ENCODE measurements around the gene VCX2.
"Not testable (repeated sequence)": the region's sequence is repeated elsewhere in the genome, so short reads cannot be mapped to it uniquely, and the experiment has no call there.

Gene VCX2

DNA sequence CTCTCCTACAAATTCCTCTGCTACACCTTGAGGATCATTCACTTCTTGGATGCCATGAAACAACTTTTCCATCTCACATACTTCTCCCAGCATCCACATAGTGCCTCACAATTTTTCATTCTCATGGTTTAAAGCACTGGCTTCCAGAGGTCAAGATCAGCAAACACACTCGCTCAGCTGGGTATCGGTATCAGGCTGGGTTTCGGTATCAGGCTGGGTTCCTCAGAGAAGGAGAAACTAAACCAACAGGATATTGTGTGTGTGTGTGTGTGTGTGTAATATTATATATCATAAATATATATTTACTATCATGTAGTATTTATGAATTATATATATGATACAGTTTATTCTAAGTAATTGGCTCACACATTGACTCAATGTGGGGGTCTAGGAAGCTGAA lies at the start of gene VCX2:
Gene VCX2, minus strand, starts transcription at position 99 of the 400 bp plus-strand sequence. CDS start 624 bp downstream, outside the sequence.
- in situ Hi-C loops (cut with HindIII; ENCODE audit: low sequenced_read_pairs) = not testable (repeated sequence)

DNA sequence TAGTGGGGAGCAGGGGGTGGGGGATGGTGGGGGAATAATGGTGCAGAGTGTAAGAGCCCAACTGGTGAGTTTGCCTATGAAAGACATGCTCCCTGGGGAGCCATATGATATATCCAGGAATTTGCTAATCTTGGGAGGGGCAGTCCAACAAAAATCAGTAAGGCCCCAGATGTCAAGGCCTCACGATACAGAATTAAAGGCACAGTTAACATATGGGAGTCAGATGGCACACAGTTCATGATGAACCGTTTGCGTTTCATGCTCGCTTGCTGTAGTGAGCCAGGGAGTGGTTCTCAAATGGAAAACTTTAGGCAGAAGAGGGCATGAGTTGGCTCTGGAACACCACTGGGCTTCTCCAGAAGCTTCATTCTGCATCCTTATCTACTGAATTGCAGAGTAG lies 33.9 kb upstream of the VCX2 start:
- in situ Hi-C loops (cut with HindIII; ENCODE audit: low sequenced_read_pairs) = no loop called here

DNA sequence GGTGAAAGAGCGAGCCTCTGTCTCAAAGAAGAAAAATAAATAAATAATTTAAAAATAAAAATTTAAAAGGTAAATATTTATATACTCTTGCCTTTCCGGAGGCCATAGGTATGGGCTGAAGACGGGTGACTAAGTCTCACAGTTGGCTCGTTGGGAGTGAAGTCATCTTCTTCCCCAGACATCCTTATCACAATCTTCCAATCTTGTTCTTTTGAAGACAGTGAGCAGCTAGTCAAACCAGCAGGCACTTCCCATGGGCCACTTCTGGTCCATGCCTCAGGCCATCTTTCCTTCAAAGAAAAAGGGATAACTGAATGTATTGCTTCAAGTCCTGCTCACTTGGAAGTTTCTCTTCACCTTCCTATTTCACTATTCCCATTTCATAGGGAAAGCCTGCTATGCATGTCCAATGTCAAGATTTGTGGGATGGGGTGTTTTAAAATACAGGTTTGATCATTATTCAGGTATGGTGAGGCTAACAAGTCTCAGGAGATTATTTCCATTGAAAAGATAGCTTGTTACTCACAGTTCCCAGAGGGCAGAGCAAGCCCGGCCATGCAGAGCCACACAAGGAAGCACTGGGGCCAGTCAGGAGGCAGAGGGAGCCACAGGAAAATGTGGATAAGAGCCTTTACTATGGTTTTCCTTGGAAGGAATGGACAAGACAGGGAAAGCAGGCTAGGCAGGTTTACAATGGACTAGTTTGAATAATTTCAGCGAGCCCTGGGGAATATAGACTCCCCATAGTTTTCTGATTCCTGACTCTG lies 33.3 kb upstream of the VCX2 start:
- in situ Hi-C loops (cut with HindIII; ENCODE audit: low sequenced_read_pairs) = no loop called here

DNA sequence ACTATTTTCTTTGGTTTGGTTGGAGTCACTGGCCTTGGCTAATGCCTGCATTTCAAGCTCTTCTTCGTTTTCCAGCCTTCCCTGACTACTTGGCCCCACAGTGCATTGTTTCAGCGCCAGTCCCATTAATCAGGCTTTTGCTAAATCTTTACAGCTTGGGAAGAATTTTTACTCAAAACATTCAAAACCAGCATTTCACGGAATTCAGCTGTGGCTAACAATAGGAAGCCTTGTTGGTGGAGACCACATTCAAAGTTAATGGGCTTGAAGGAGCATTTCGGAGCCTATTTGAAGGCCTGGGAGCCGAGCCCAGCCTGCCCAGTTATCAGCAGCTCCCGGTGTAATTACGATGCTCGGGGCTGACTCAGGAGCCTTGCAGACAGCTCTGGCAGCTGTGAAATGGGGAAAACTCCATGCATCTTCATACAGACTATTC lies 30.8 kb upstream of the VCX2 start:
- in situ Hi-C loops (cut with HindIII; ENCODE audit: low sequenced_read_pairs) = no loop called here

DNA sequence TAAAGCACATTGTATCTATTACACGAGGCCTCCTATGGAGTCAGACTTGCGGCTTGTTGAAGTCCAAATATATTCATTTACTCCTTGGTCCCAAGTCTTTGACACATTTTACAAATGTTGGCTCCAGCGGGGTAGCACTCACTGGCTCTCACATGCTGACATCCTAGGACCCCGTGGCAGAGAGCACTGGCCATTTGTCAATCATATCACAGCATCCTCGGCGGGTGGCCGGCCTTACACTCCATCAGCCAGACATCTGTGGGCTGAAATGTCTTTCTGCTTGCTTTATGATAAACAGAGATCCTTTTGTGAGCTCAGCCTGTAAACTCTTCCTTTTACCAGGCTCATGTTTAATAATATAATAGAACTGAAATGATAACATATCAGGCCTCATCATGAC lies 25.7 kb upstream of the VCX2 start:
- in situ Hi-C loops (cut with HindIII; ENCODE audit: low sequenced_read_pairs) = no loop called here

DNA sequence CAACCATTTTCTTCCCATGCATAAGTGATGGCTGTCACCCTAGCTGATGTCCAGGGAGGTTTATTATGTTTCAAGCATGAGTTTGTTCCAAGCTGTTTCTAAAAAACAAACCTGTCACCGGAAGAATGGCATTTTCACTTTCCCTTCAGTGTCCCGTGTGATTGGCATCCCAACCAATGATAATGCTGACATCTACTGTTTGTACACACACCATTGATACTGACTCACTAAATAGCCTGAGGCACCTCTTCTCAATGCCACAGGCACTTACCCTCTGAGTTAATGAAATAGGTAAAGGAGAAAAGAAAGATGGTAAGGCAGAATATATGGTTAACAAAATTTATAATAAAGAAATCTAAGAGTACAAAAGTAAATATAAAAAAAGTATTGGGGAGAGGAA lies 23.1 kb upstream of the VCX2 start:
- in situ Hi-C loops (cut with HindIII; ENCODE audit: low sequenced_read_pairs) = no loop called here

DNA sequence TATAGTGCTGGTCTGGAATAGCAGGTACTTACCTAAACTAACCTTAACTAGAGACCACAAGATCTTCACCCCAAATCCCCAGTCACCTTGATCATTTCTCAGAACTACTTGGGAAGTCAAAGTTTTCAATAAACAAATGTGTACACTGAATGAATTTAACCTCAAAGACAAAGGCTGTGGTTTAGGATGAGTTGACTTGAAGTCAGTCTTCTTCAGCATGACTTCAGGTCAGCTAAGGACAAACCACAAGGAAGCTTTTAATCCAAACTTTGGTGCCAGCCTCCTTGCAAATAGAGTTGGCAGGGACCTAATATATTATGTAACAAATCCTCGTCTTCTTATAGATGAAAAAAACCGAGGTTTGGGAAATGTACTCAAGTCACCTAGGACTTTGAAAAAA lies 21.2 kb upstream of the VCX2 start:
- in situ Hi-C loops (cut with HindIII; ENCODE audit: low sequenced_read_pairs) = no loop called here

DNA sequence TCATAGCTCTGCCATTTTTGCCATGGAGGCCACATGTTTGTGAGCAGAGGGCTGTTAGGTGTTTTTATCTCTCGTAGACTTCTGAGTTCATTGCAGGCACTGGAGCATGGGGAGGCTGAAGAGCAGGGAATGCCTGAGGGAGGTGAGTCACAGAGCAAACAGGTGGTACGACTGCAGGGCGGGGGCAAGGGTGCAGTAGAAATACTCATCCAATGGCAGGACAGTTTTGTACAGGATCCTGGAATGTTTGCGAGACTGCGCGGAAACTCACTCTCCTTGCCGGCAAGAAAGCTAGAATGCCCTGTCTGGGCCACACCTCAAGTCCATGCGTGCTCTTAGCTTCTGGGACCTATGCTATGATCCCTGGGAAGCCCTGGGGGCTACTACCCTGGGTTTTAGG lies 20.0 kb upstream of the VCX2 start:
- in situ Hi-C loops (cut with HindIII; ENCODE audit: low sequenced_read_pairs) = no loop called here

DNA sequence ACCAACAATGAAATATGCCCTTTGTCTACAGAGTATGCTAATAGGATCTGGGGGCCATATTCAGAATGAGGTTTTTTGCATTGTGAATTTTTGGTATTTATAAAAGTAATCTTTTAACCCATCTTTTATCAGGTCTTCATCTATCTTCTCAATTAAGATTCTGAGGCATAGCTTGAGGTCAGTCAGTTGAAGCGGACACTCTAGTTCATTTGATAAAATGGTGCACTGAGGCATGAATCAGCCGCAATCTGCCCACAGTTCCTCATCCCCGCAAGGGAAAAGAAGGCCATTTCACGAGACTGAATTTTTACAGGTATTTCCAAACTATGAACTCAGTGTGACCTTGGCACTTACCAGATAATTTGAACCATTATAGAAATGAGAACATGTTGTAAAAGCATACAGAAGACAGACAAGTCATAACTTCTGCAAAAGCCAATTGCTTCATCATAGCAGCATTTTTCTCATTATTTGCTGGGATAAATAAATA lies 19.3 kb upstream of the VCX2 start:
- in situ Hi-C loops (cut with HindIII; ENCODE audit: low sequenced_read_pairs) = no loop called here

DNA sequence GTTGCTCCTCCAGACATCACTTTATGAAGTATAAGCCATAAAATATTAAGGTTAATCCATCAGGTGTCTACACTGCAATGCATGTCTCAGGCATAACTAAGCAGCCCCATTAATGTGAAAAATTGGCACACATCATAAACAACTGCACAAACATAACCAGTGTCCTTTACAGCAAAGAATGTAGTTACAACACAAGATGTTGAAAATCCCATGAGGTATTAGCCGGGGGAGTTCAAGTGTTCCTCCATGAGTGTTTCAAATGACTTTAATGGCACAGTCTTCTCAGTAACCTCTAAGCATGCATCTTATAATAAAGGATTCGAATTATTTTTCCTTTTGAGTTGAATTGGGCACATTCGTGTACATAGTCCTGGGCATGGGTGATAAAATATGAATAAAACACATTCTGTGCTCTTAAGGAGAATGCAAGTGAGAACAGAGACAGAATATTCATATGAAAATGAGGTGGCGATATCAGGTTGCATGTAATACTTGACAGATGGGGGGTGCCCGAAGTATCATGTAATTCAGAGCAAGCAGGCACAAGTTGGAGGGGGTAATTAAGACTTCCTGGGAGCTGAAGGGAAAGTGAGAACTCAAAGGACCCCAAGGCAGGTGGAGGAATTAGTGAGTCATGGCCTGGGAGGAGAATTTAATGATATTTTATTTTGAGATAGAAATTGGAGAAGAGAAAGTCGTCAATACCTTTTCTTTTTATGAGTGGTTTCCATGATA lies 18.2 kb upstream of the VCX2 start:
- in situ Hi-C loops (cut with HindIII; ENCODE audit: low sequenced_read_pairs) = no loop called here

DNA sequence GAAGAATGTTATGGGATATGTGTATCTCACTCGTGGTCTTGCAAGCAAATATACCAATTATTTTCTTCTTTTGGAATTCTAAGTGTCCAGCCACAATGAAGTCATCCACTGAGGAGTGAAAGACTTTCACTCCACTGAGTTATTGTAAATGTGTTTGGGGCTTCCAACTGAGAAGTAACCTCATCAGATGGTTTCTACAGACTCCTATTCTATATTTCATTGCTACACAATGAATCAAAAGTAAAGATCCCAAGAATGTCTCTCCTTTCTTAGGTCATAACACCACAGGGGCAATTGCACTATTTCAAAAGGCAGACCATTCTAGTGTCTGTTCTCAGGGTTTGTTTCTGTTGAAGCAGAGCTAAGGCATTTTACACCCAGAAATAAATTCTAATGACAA lies 12.3 kb upstream of the VCX2 start:
- in situ Hi-C loops (cut with HindIII; ENCODE audit: low sequenced_read_pairs) = no loop called here

DNA sequence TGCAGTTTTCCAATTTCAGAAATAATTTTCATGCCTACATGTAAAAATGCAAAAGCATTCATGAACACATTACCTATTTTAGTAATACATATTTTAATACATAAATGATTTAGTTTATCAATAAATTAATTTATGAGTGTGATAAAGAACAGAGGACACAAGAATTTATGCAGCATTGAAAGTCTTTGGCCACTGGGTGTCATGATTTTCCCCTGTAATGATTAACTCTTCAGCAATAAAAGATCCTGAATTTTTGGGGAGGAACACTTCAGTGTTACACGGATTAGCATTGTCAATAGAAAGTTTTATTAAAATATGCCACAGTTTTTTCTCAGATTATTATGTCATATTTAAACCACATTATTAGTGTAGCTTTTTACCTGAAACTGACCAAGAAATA lies 8.6 kb upstream of the VCX2 start:
- in situ Hi-C loops (cut with HindIII; ENCODE audit: low sequenced_read_pairs) = no loop called here

DNA sequence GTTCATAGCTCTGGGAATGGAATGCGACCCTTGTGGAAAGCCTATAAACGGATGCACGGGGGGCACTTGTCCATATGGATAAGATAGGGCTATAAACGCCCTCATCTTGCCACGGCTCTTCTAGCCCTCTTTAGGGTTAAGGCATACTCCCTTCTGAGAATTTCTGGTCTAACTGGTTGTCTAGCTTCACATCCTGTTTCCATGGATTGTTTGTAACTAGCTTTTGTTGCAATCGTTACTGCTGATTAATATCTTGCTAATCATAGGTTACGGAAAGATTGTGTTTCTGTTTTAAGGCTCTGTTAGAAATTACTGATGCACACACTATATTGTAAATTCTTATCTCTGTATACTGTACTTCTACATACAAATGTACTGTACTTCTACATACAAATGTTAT lies 17.1 kb downstream of the VCX2 start:
- in situ Hi-C loops (cut with HindIII; ENCODE audit: low sequenced_read_pairs) = not testable (repeated sequence)

DNA sequence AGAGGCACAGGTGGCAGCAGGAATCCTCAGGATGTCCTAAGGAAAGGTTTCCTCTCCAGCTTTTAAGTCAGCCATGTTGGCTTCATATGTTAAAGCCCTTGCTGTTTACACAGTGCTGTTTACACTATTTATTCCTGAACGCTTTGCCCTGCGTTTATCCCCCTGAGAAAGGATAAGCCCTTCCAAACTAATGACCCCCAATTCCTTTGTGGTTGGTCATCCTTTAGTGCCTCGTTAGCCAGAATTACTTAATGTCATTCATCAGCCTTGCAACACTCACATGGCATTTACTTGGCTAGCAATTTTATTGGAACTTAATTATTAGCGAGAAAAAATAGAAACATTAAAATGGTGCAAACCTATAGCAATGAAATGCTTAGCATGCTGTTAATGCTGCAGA lies 23.8 kb downstream of the VCX2 start:
- in situ Hi-C loops (cut with HindIII; ENCODE audit: low sequenced_read_pairs) = no loop called here

DNA sequence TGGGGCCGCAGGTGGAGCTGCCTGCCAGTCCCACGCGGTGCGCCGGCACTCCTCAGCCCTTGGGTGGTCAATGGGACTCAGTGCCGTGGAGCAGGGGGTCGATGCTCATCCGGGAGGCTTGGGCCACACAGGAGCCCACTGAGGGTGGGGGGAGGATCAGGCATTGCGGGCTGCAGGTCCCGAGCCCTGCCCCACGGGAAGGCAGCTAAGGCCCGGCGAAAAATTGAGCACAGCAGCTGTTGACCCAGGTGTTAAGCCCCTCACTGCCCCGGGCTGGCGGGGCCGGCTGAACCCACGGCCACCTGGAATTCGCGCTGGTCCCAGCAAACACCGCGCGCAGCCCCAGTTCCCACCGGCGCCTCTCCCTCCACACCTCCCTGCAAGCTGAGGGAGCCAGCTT lies 26.1 kb downstream of the VCX2 start:
- in situ Hi-C loops (cut with HindIII; ENCODE audit: low sequenced_read_pairs) = no loop called here

DNA sequence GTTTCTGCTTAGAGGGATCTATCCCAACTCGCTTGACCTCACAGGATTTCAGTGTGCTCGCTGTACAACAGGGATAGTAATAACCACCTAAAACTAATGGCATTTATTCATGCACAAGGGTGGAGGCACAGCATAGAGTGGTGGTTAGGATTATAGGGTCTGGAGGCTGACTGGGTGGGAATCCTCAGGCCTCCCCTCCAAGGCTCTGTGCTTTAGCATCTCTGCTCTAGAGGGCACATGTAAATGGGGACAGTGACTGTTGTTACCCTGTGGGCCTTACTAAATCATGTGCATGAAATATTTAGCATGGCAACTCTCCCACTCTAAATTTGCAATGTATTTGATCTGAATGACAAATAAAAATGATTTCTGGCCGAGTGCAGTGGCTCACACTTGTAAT lies 29.2 kb downstream of the VCX2 start:
- in situ Hi-C loops (cut with HindIII; ENCODE audit: low sequenced_read_pairs) = no loop called here

DNA sequence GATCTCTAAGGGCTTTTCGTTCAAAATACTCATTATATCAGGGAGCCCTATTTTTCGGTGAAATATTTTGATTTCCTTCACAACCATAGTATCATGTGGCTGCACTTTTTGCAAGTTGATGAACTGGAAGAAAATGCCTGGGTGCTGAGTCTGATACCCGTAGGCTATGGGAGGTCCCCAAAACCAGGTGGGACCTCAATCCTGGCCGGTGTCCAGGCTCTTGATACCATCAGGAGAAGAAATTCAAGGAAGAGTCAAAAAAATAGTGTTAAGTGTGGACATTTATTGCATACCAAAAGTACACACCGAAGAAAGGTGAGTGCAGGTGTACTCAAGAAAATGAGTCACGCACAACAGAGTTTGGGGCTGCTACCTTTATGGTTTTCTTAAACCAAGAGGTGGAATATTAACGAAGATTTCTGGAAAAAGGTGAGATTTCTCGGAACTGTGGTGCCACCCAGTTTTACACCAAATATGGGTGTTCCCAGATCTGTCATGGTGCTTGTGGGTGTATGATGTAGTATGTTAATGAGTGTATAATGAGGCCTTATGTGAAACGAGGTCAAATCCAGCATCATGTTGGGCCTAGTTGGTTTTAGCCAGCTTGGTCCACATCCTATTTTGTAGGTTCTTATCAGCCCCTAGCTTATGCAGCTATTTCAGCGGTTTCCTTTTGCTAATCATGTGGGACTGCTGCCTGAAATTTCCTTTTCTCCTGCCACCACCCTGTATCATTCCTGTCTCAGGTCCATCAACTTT lies 29.9 kb downstream of the VCX2 start:
- in situ Hi-C loops (cut with HindIII; ENCODE audit: low sequenced_read_pairs) = no loop called here

DNA sequence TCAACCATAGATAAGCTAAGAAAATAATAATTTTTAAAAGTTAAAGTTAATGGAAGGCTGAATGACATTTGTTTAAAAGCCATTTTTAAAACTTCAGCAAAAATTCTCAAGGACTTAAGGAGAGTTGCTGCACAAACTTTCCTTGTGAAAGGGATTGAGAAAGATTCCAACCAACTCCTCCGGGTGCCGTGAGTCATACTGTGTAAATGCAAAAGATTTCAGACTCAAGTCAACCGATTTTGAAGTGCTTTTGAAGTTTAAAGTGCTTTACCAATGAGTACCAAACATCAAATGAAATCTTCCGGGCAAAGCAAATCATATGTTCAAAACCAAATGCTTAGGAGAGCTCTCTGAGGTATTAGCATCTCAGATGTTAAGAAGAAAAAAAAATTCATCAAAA lies 31.4 kb downstream of the VCX2 start:
- in situ Hi-C loops (cut with HindIII; ENCODE audit: low sequenced_read_pairs) = no loop called here

DNA sequence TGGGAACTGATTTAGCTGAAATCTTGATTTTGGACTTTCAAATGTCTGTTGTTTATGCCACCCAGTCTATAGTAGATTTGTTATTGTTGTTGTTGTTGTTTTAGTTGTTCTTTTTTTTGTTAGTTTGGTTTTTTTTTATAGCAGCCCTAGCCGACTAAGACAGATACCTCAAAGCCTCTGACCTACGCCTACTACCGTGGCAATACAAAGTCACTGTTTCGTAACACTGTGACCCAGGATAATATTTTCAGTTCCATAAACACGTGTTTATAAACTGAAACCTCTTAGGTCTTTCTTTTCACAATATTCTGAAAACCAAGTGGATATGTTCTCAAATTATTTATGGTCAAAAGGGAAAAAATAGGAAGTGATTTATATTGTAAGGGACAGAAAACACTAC lies 32.8 kb downstream of the VCX2 start:
- in situ Hi-C loops (cut with HindIII; ENCODE audit: low sequenced_read_pairs) = no loop called here

DNA sequence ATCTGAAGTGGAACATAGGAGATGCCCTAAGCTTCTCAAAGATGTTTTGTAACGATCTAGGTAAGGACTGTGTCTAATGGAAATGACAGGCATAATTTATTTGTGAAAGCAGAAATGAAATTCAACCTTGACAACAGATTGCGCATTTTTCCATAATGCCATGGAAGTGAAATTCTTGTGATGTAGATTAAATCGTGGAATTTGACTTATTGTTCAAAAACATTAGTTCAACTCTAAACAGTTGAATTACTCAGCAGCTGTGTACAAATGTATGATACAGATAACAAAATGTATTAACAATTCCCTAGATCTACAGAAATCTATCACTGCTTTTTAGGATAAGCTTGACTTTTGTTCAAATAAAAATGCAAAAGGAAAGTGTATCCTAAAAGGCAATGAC lies 44.4 kb downstream of the VCX2 start:
- in situ Hi-C loops (cut with HindIII; ENCODE audit: low sequenced_read_pairs) = no loop called here

DNA sequence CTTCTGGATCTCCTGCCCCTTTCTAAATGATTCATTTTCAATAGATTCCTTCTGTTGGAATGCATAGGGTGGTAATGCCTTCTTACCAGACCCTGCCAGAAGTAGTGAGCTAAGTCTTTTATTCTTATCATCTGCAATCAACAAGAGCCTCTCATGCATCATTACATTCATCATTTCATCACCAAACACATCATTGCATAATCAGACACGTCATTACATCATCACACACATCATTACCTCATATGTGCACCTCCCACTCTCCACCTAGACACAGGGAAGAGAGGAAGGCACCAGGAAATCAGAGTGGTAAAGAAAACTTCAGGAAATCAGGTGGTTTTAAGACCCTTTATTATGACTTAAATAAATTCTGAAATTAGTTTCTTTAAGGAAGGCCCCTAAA lies 45.0 kb downstream of the VCX2 start:
- in situ Hi-C loops (cut with HindIII; ENCODE audit: low sequenced_read_pairs) = no loop called here

DNA sequence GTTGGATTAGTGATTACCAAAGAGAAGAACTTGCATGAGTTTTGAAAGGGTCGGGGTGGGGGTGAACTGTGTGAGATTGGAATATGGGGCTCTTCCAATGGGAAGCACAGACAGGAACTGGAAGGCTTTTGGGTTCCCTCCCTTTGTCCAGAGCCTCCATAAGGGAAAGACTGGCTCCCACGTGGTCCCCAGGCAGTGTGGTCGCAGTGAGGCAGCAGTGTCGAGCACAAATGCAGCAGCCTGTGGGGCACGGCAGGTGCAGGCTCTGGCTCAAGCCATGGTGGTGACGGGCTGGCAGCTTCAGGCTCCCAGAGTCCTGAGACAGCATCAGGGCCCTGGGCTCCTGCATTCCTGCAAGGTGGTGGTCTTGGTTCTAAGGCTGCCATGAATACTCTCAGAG lies 45.5 kb downstream of the VCX2 start:
- in situ Hi-C loops (cut with HindIII; ENCODE audit: low sequenced_read_pairs) = no loop called here

Data from endothelial cell of hepatic sinusoid (primary cell).